Loucy (cell line): ENCODE results near the gene HSPB8.

Experiments used
- H2AFZ ChIP-seq: fragments of 200-600 bp; sonication (generic); 2 replicates; pipeline ENCODE4 v1.6.0; 2016; ENCODE audit warnings: antibody characterized with exemption, mild to moderate bottlenecking, low read length, moderate library complexity
- H3F3A ChIP-seq: fragments of 200-600 bp; 2 replicates; pipeline ENCODE4 v1.6.0; 2016; ENCODE audit warnings: antibody characterized with exemption, low read depth, mild to moderate bottlenecking
- H3K27me3 ChIP-seq: fragments of 200-600 bp; sonication (generic); 2 replicates; pipeline ENCODE4 v1.6.1; 2014; ENCODE audit warnings: low read length, mild to moderate bottlenecking; ENCODE audit not compliant: insufficient read depth, poor library complexity, severe bottlenecking
- H3K36me3 ChIP-seq: fragments of 200-600 bp; sonication (generic); 2 replicates; pipeline ENCODE4 v1.6.1; 2016; ENCODE audit warnings: low read length; ENCODE audit not compliant: insufficient read depth
- H3K4me1 ChIP-seq: fragments of 200-600 bp; sonication (generic); 2 replicates; pipeline ENCODE4 v1.5.1; 2014; ENCODE audit warnings: low read length, mild to moderate bottlenecking; ENCODE audit not compliant: insufficient read depth, poor library complexity, severe bottlenecking
- H3K4me2 ChIP-seq: fragments of 200-600 bp; sonication (generic); 2 replicates; pipeline ENCODE4 v1.6.0; 2014; ENCODE audit warnings: antibody characterized with exemption, low read length, low read depth, mild to moderate bottlenecking; ENCODE audit not compliant: poor library complexity, severe bottlenecking
- H3K4me3 ChIP-seq: fragments of 200-600 bp; sonication (generic); 2 replicates; pipeline ENCODE4 v1.5.1; 2014; ENCODE audit warnings: low read length, mild to moderate bottlenecking, mixed read lengths; ENCODE audit not compliant: poor library complexity, severe bottlenecking
- H3K79me2 ChIP-seq: fragments of 200-600 bp; sonication (generic); 2 replicates; pipeline ENCODE4 v1.6.1; 2014; ENCODE audit warnings: low read length; ENCODE audit not compliant: insufficient read depth
- H3K9ac ChIP-seq: fragments of 200-600 bp; sonication (generic); 2 replicates; pipeline ENCODE4 v1.6.0; 2014; ENCODE audit warnings: mild to moderate bottlenecking, low read depth, low read length, moderate library complexity; ENCODE audit not compliant: poor library complexity, severe bottlenecking
- H3K9me2 ChIP-seq: fragments of 200-600 bp; sonication (generic); replicated peaks from 2 replicates; pipeline ENCODE4 v1.6.1; 2016; ENCODE audit warnings: low read depth, low read length, mixed read lengths
- H3K9me3 ChIP-seq: fragments of 200-600 bp; sonication (generic); 2 replicates; pipeline ENCODE4 v1.6.1; 2014; ENCODE audit warnings: mild to moderate bottlenecking, antibody characterized with exemption, low read length, low read depth; ENCODE audit not compliant: insufficient read depth
- H4K20me1 ChIP-seq: fragments of 200-600 bp; sonication (generic); 2 replicates; pipeline ENCODE4 v1.6.0; 2014; ENCODE audit warnings: antibody characterized with exemption, low read length, mild to moderate bottlenecking; ENCODE audit not compliant: insufficient read depth, poor library complexity, severe bottlenecking
- EZH2phosphoT487 ChIP-seq: fragments of 200-600 bp; IDR thresholded peaks from 2 replicates; pipeline ENCODE4 v1.6.1; 2018; ENCODE audit warnings: antibody characterized with exemption, mild to moderate bottlenecking, moderate library complexity, borderline replicate concordance
- TF ChIP-seq, protein P1 (sequence below): fragments of 200-600 bp; sonication (generic); conservative IDR thresholded peaks from 2 replicates; pipeline ENCODE4 v1.5.1; 2014; ENCODE audit warnings: mild to moderate bottlenecking, antibody characterized with exemption, low read length

Gene HSPB8

DNA sequence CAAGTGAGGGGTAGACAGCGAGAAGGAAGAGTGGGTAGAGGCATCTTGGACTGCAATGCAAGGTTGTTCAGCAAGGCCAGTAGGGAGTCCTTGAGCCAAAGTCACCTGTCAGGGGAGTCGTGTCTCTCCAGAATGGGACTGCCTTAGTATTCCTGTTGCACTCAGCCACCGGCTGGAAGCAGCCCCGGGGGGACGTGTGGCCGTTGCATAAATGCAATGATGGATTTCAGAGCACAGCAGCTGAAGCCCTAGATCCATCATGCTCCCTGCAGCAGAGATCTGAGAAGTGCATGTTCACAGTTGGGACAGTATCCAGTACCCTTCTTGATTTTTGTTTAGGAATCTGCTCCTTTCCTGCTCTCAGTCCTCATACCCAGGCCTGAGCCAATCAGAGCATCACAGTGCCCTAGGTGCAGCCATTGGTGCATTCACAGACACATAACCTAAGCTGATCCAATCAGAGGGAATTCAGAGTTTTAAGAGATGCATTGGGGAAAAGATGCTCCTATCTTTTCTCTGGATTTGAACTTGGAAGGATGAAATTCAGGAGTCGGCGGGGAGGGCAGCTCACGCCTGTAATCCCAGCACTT lies 62.9 kb downstream of the HSPB8 start:
- Histone ChIP-seq H3K4me1 (no peaks in the 10 kb centered on the region), H4K20me1 (no peaks in the 10 kb centered on the region), H3K36me3 (no peaks in the 10 kb centered on the region), H3K9me3 (no peaks in the 10 kb centered on the region), H3K9ac (no peak overlapping the region), H3F3A (no peaks in the 10 kb centered on the region), H3K4me2 (no peak overlapping the region), H3K27me3 (no peaks in the 10 kb centered on the region), H3K79me2 (no peaks in the 10 kb centered on the region), H3K9me2 (no peaks in the 10 kb centered on the region), H2AFZ (no peak overlapping the region), H3K4me3 (no peak overlapping the region)
- TF ChIP-seq, protein P1, sequence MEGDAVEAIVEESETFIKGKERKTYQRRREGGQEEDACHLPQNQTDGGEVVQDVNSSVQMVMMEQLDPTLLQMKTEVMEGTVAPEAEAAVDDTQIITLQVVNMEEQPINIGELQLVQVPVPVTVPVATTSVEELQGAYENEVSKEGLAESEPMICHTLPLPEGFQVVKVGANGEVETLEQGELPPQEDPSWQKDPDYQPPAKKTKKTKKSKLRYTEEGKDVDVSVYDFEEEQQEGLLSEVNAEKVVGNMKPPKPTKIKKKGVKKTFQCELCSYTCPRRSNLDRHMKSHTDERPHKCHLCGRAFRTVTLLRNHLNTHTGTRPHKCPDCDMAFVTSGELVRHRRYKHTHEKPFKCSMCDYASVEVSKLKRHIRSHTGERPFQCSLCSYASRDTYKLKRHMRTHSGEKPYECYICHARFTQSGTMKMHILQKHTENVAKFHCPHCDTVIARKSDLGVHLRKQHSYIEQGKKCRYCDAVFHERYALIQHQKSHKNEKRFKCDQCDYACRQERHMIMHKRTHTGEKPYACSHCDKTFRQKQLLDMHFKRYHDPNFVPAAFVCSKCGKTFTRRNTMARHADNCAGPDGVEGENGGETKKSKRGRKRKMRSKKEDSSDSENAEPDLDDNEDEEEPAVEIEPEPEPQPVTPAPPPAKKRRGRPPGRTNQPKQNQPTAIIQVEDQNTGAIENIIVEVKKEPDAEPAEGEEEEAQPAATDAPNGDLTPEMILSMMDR: no peak
- no peak for TF ChIP-seq EZH2phosphoT487
